Endothelial cell of hepatic sinusoid (primary cell): Measurements from ENCODE around the gene EPM2A.

Experiments used
- in situ Hi-C: cut with HindIII; loops from 2 replicates; pipeline ENCODE4 v1.10.0; 2017; ENCODE audit warnings: low sequenced_read_pairs

Gene EPM2A

DNA sequence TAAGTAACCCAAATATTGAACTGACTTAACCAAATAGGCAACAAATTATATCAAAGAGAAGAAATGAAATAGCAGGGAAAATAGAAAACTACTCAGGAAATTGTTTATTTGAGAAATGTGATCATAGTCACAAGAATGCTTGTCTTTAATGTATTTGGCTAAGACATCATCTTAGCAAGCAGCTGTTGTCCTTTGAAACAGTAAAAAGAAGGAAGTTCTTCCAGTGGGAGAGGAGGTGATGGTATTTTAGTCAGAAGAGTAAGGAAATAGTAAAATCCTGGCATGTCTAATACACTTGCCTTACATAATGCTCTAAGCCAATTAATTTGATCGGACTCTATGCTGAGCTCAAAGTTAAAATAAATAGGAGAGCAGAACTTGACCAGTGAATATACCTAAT is 126.5 kb downstream of the EPM2A start:
- in situ Hi-C loops, result no loop called here

DNA sequence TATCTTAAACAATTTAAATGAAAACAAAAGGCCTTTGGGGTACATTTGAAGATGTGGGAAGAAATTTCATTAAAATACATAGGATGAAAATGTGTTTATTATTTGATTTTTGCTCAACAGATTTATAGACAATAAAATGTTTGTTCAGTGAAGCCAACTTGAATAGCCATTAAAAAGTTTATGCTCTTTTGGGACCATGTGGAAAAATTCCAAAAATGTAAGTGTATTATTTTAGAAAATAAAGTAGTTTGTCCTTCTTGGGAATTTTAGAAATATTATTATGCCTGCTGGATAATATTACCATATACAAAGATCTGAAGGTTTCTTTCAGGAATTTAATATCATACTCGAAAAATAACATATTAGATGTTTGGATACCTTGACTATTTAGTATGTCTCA is 131.3 kb downstream of the EPM2A start:
- in situ Hi-C loops, result no loop called here

DNA sequence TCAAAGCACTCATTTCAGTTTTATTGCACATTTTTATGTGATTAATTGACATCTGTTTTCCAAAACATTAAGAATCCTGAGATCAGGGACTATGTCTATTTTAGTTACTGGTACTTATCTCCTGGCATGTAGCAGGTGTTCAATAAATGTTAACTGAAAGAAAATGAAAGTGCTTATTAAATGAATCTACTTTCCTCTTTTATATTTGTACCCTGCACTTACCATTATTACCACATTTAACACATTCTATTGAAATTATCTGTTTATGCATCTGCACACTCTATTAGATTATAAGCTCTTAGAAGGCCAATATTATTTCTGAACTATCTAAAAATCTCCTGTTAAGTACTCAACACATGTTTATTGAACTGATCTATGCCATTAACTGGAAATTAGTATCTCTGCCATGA is 131.9 kb downstream of the EPM2A start:
- in situ Hi-C loops, result no loop called here

- in situ Hi-C loops, result no loop called here
Observed at GRCh38 chr6:145602726-145603326, 132.5 kb downstream of the EPM2A start.

GRCh38 chr6:145601397-145601796 is 133.9 kb downstream of the EPM2A start:
- in situ Hi-C loops, result no loop called here

- in situ Hi-C loops, result no loop called here
Observed at GRCh38 chr6:145600299-145600698, 135.0 kb downstream of the EPM2A start.

DNA sequence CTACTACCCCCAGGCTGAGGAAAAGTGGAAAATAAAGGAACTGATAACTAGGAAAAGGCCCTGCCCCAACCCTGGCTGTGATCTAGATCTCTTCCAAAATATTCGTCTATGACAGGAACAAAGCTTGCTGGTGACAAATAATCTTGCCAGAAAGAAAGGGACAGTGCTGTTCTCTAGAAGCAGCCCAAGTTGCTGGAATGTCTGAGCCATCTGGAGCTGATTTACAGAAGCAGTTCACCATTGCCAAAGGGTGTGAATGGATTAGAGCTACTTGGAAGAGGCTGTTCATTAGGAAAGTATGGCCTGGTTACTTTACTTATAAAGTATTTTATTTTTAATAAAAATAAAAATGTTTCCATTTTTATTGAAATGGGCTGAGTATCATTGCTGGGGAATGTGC is 146.3 kb downstream of the EPM2A start:
- in situ Hi-C loops, result no loop called here

- in situ Hi-C loops, result no loop called here
Observed at GRCh38 chr6:145587334-145587733, 148.0 kb downstream of the EPM2A start.

GRCh38 chr6:145583753-145584152 is 151.6 kb downstream of the EPM2A start:
- in situ Hi-C loops, result no loop called here
